Gastroesophageal sphincter (tissue), 4 donors: ENCODE data around the gene MAP3K15. TPM values are rescaled to one million over a fixed set of nuclear protein-coding genes. Genes with fewer than 3 reads are reported as not detected.
A peak's percentile ranks its signal among the peaks of the same experiment; 100 is the strongest.

Experiments
- ATAC-seq: fragments of 150-250 bp; one replicate; pipeline ENCODE4 v1.9.1; 2016; ENCODE audit warnings: mild to moderate bottlenecking, moderate library complexity
- H3K27ac ChIP-seq, 4 donors: fragments of 200-600 bp; sonication (generic) in 3 of 4; 1 replicate in 3 of 4; 2 replicates in 1 of 4; pipeline ENCODE4 v1.5.1; 2016 to 2019
- H3K27me3 ChIP-seq: fragments of 200-600 bp; sonication (generic); one replicate; pipeline ENCODE4 v1.5.1; 2019
- H3K36me3 ChIP-seq, 2 donors: fragments of 200-600 bp; sonication (generic); one replicate each; pipeline ENCODE4 v1.5.1; 2019; ENCODE audit warnings: control low read depth in 1 of 2
- H3K4me1 ChIP-seq, 3 donors: fragments of 200-600 bp; sonication (generic); 1 replicate in 2 of 3; 2 replicates in 1 of 3; pipeline ENCODE4 v1.5.1; 2016 to 2019; ENCODE audit warnings: control low read depth in 2 of 3
- H3K4me3 ChIP-seq, 2 donors: fragments of 200-600 bp; sonication (generic); one replicate each; pipeline ENCODE4 v1.5.1; 2019; ENCODE audit warnings: mild to moderate bottlenecking in 1 of 2, moderate library complexity in 1 of 2
- H3K9me3 ChIP-seq, 3 donors: fragments of 200-600 bp; sonication (generic); one replicate each; pipeline ENCODE4 v1.5.1; 2017 to 2019; ENCODE audit warnings: control low read depth in 2 of 3
- CTCF ChIP-seq, 4 experiments: fragments of 200-600 bp in 2 of 4; fragments of 450-650 bp in 2 of 4; sonication (generic) in 1 of 4; IDR thresholded peaks; one replicate each; pipeline ENCODE4 v1.5.1; 2017 to 2019; ENCODE audit warnings: antibody characterized with exemption in 4 of 4, mild to moderate bottlenecking in 2 of 4, moderate library complexity in 2 of 4
- EP300 ChIP-seq: sonication (generic); formaldehyde crosslinking; IDR thresholded peaks from one replicate; pipeline ENCODE4 v1.6.1; 2017; ENCODE audit warnings: antibody characterized with exemption, mild to moderate bottlenecking
- POLR2A ChIP-seq, 2 donors: fragments of 450-650 bp; IDR thresholded peaks; one replicate each; pipeline ENCODE4 v1.6.1; 2017; ENCODE audit warnings: antibody characterized with exemption in 2 of 2, mild to moderate bottlenecking in 2 of 2, moderate library complexity in 1 of 2
- POLR2AphosphoS5 ChIP-seq: sonication (generic); formaldehyde crosslinking; IDR thresholded peaks from one replicate; pipeline ENCODE4 v1.6.1; 2017; ENCODE audit warnings: antibody characterized with exemption
- WGBS, 2 donors: methylation state at CpG; one replicate each; pipeline ENCODE4 v1.1.5; 2018; ENCODE audit warnings: low coverage in 1 of 2; 5-methylcytosine and 5-hydroxymethylcytosine counted together
- total RNA-seq, 4 donors: library from RNA; depleted of rRNA; stranded (reverse); fragments of >200 nt; gene quantifications; one replicate each; pipeline ENCODE4 v1.1.0, GENCODE V29; 2016

Gene MAP3K15
- total RNA-seq, 4 donors from 2014 or later, result 0.13 TPM; not detected in 3

- TF ChIP-seq CTCF (IDR thresholded peaks at IDR 0.05) (no peak), EP300 (no peak)
- H3K36me3 ChIP-seq, result no peaks in the 10 kb centered on the region
- H3K4me1 ChIP-seq, result no peaks in the 10 kb centered on the region
- WGBS, 2 donors, result 60% methylated on average over 1 of the region's 4 CpGs; no CpG with 5 or more reads in 1 of the 2 donors
- ATAC-seq, result no peak
- H3K27me3 ChIP-seq, result no peaks in the 10 kb centered on the region
- no peak overlapping the region for H3K4me3 ChIP-seq
- no peaks in the 10 kb centered on the region for H3K9me3 ChIP-seq
- no peak overlapping the region for H3K27ac ChIP-seq
Observed at GRCh38 chrX:19386679-19387078, 128.6 kb downstream of the MAP3K15 start.

- Histone ChIP-seq H3K4me1 (no peaks in the 10 kb centered on the region), H3K9me3 (no peaks in the 10 kb centered on the region), H3K36me3 (no peaks in the 10 kb centered on the region), H3K27me3 (no peaks in the 10 kb centered on the region), H3K27ac (no peak overlapping the region), H3K4me3 (no peak overlapping the region)
- TF ChIP-seq CTCF (IDR thresholded peaks at IDR 0.05), result peak in 1 of 4 experiments; percentile 53
- no peak for TF ChIP-seq POLR2A (IDR thresholded peaks at IDR 0.05)
- 52 to 82% methylated on average over 2 to 4 of the region's 16 CpGs for WGBS, 2 donors
- no peak for ATAC-seq
Observed at GRCh38 chrX:19382555-19383145, 132.7 kb downstream of the MAP3K15 start.

- no peaks in the 10 kb centered on the region for H3K27me3 ChIP-seq
- WGBS, 2 donors, result 50% methylated on average over 1 of the region's 9 CpGs; no CpG with 5 or more reads in 1 of the 2 donors
- ATAC-seq, result no peak
- no peaks in the 10 kb centered on the region for H3K4me1 ChIP-seq
- no peak overlapping the region for H3K4me3 ChIP-seq
- TF ChIP-seq POLR2AphosphoS5 (no peak), CTCF (IDR thresholded peaks at IDR 0.05) (no peak), EP300 (no peak), POLR2A (IDR thresholded peaks at IDR 0.05) (no peak)
- no peaks in the 10 kb centered on the region for H3K9me3 ChIP-seq
- no peak overlapping the region for H3K27ac ChIP-seq
- no peaks in the 10 kb centered on the region for H3K36me3 ChIP-seq
Observed at GRCh38 chrX:19381326-19381725, 134.0 kb downstream of the MAP3K15 start.

GRCh38 chrX:19377799-19378198, 137.5 kb downstream of the MAP3K15 start:
- Histone ChIP-seq H3K4me3 (no peak overlapping the region), H3K4me1 (peaks cover 0 to 8% (median 0%) of the 10 kb centered on the region in 3 donors), H3K9me3 (no peaks in the 10 kb centered on the region), H3K27ac (no peak overlapping the region), H3K27me3 (no peaks in the 10 kb centered on the region), H3K36me3 (no peaks in the 10 kb centered on the region)
- no CpG with 5 or more reads among the region's 12 CpGs for WGBS, 2 donors
- TF ChIP-seq EP300 (no peak), CTCF (IDR thresholded peaks at IDR 0.05) (no peak), POLR2AphosphoS5 (no peak), POLR2A (IDR thresholded peaks at IDR 0.05) (no peak)
- ATAC-seq, result no peak

- no peaks in the 10 kb centered on the region for H3K36me3 ChIP-seq
- no peaks in the 10 kb centered on the region for H3K9me3 ChIP-seq
- ATAC-seq, result no peak
- WGBS, 2 donors, result 60% methylated on average over 1 of the region's 8 CpGs; no CpG with 5 or more reads in 1 of the 2 donors
- H3K4me1 ChIP-seq, result peaks cover 0 to 11% (median 0%) of the 10 kb centered on the region in 3 donors
- TF ChIP-seq EP300, result no peak
- TF ChIP-seq POLR2AphosphoS5, result no peak
- TF ChIP-seq POLR2A (IDR thresholded peaks at IDR 0.05), result no peak
- no peak for TF ChIP-seq CTCF (IDR thresholded peaks at IDR 0.05)
- H3K4me3 ChIP-seq, result no peak overlapping the region
- H3K27ac ChIP-seq, result no peak overlapping the region
- no peaks in the 10 kb centered on the region for H3K27me3 ChIP-seq
Observed at GRCh38 chrX:19375546-19375945, 139.8 kb downstream of the MAP3K15 start.
